HCT116 (cell line): ENCODE results near the gene CIB4. TPM values are rescaled to one million over a fixed set of nuclear protein-coding genes. Genes with fewer than 3 reads are reported as not detected.

ENCODE experiments used
- total RNA-seq: library from RNA; stranded (reverse); gene quantifications from one replicate; pipeline ENCODE4 v1.2.1, GENCODE V29; 2021; ENCODE audit not compliant: unreplicated experiment

CIB4 gene
- total RNA-seq, 1 experiment from 2014 or later: not detected

Other genes with a start within 250 kb of the CIB4 start
- gene DRC1, start 239.4 kb downstream of the CIB4 start, total RNA-seq: not detected
- gene OTOF, start 163.2 kb downstream of the CIB4 start, total RNA-seq: 0.10 TPM
- gene KCNK3, start 51.4 kb upstream of the CIB4 start, total RNA-seq: 0.71 TPM
- gene SLC35F6, start 122.9 kb upstream of the CIB4 start, total RNA-seq: 34.5 TPM
- gene CENPA, start 144.7 kb upstream of the CIB4 start, total RNA-seq: 45.8 TPM
- gene DPYSL5, start 206.8 kb upstream of the CIB4 start, total RNA-seq: 8.4 TPM